HCT116 (cell line): ENCODE data around the gene SLC11A1. TPM values are rescaled to one million over a fixed set of nuclear protein-coding genes. Genes with fewer than 3 reads are reported as not detected.

Experiments used
- ATAC-seq: fragments of 200-7000 bp; cut with Tn5 transposase; 2 replicates; pipeline ENCODE4 v1.9.1; 2020; ENCODE audit warnings: mild to moderate bottlenecking, moderate library complexity
- BruUV-seq: library from RNA; stranded (reverse); fragments of 400-500 nt; replicated peaks from 2 replicates; lab custom pipeline; 2021; lab: Mats Ljungman, UMichigan
- CTCF ChIA-PET: fragments of 300-600 bp; sonication (Branson Sonifier 250); formaldehyde crosslinking; loops from one replicate; lab custom pipeline; 2021; ENCODE audit warnings: antibody characterized with exemption; lab: Charles Lee
- POLR2A ChIA-PET: fragments of 300-600, 350-600 bp; sonication (Branson Sonifier 250); formaldehyde crosslinking; loops from one replicate; lab custom pipeline; 2021; ENCODE audit warnings: antibody characterized with exemption; lab: Charles Lee
- RAD21 ChIA-PET, 2 experiments: fragments of 300-600 bp; sonication (Branson Sonifier 250); formaldehyde crosslinking; loops; one replicate each; lab custom pipeline; 2023; ENCODE audit warnings: low total read pairs in 2 of 2; ENCODE audit not compliant: uncharacterized antibody in 2 of 2, unreplicated experiment in 2 of 2, low non-redundant PET in 1 of 2; lab: Charles Lee
- DNase-seq: peaks from one replicate; pipeline ENCODE4 v3.0.0-alpha.2; 2010; ENCODE audit warnings: low read depth, low spot score
- H2AFZ ChIP-seq: fragments of 200-600 bp; shearing (Covaris generic), sonication (generic); 2 replicates; pipeline ENCODE4 v1.6.1; 2017; ENCODE audit warnings: low read depth, mixed run types, mixed read lengths, antibody characterized with exemption, low read length; ENCODE audit not compliant: poor library complexity, severe bottlenecking
- H3K27ac ChIP-seq: 2 replicates; pipeline ENCODE4 v1.5.1; 2012; ENCODE audit warnings: low read depth, low read length
- H3K27me3 ChIP-seq: fragments of 200-600 bp; sonication (generic); 2 replicates; pipeline ENCODE4 v1.6.1; 2016; ENCODE audit warnings: mixed run types, low read length, mixed read lengths; ENCODE audit not compliant: insufficient read depth
- H3K36me3 ChIP-seq, 2 experiments: fragments of 200-500 bp in 1 of 2; fragments of 200-600 bp in 1 of 2; sonication (Bioruptor generic) in 1 of 2; sonication (generic) in 1 of 2; 2 replicates each; pipeline versions ENCODE4 v1.5.1 to v1.6.1; 2014 to 2016; ENCODE audit warnings: low read length in 2 of 2, inconsistent platforms in 1 of 2, mixed read lengths in 1 of 2, mixed run types in 1 of 2; ENCODE audit not compliant: insufficient read depth in 2 of 2, control insufficient read depth in 1 of 2
- H3K4me1 ChIP-seq, 2 experiments: fragments of 200-600 bp in 1 of 2; sonication (generic) in 1 of 2; 2 replicates each; pipeline versions ENCODE4 v1.5.1 to v1.6.1; 2012 to 2017; ENCODE audit warnings: low read length in 2 of 2, inconsistent platforms in 1 of 2, mild to moderate bottlenecking in 1 of 2, mixed read lengths in 1 of 2, mixed run types in 1 of 2, moderate library complexity in 1 of 2; ENCODE audit not compliant: insufficient read depth in 2 of 2, control insufficient read depth in 1 of 2
- H3K4me2 ChIP-seq: fragments of 200-600 bp; sonication (generic); 2 replicates; pipeline ENCODE4 v1.6.1; 2017; ENCODE audit warnings: mixed run types, low read length, mixed read lengths
- H3K4me3 ChIP-seq, 2 experiments: fragments of 200-600 bp in 1 of 2; sonication (generic) in 1 of 2; replicated peaks in 1 of 2; 2 replicates each; pipeline ENCODE4 v1.5.1; 2011 to 2016; ENCODE audit warnings: low read length in 2 of 2, control low read depth in 1 of 2, low read depth in 1 of 2, mild to moderate bottlenecking in 1 of 2, mixed read lengths in 1 of 2, mixed run types in 1 of 2
- H3K79me2 ChIP-seq: fragments of 200-600 bp; sonication (generic); 2 replicates; pipeline ENCODE4 v1.6.1; 2017; ENCODE audit warnings: mild to moderate bottlenecking, mixed run types, low read length, moderate library complexity, mixed read lengths; ENCODE audit not compliant: insufficient read depth
- H3K9ac ChIP-seq: fragments of 200-600 bp; sonication (generic); 2 replicates; pipeline ENCODE4 v1.6.1; 2016; ENCODE audit warnings: low read length, mixed read lengths
- H3K9me2 ChIP-seq: fragments of 200-600 bp; sonication (generic), shearing (Covaris generic); 2 replicates; pipeline ENCODE4 v1.6.1; 2017; ENCODE audit warnings: mixed run types, mild to moderate bottlenecking, moderate library complexity; ENCODE audit not compliant: insufficient read depth
- H3K9me3 ChIP-seq, 2 experiments: fragments of 200-500 bp in 1 of 2; fragments of 200-600 bp in 1 of 2; sonication (Bioruptor generic) in 1 of 2; sonication (generic) in 1 of 2; 2 replicates each; pipeline ENCODE4 v1.6.1; 2014 to 2017; ENCODE audit warnings: low read length in 2 of 2, mixed read lengths in 2 of 2, inconsistent platforms in 1 of 2, low read depth in 1 of 2, mild to moderate bottlenecking in 1 of 2, mixed run types in 1 of 2, moderate library complexity in 1 of 2; ENCODE audit not compliant: control insufficient read depth in 1 of 2, insufficient read depth in 1 of 2
- H4K20me1 ChIP-seq: fragments of 200-600 bp; sonication (generic), shearing (Covaris generic); 2 replicates; pipeline ENCODE4 v1.6.1; 2017; ENCODE audit warnings: mixed run types, mild to moderate bottlenecking, moderate library complexity; ENCODE audit not compliant: insufficient read depth
- CBX3 ChIP-seq: IDR thresholded peaks from 2 replicates; pipeline ENCODE4 v1.6.1; 2012; ENCODE audit warnings: low read depth
- CEBPB ChIP-seq: IDR thresholded peaks from 2 replicates; pipeline ENCODE4 v1.6.1; 2012; ENCODE audit warnings: low read depth
- EGR1 ChIP-seq: IDR thresholded peaks from 2 replicates; pipeline ENCODE4 v1.6.1; 2012; ENCODE audit warnings: low read depth
- ELF1 ChIP-seq: IDR thresholded peaks from 2 replicates; pipeline ENCODE4 v1.6.1; 2012; ENCODE audit warnings: low read depth, borderline replicate concordance
- EZH2 ChIP-seq: fragments of 200-600 bp; sonication (generic); IDR thresholded peaks from 2 replicates; pipeline ENCODE4 v1.6.1; 2017; ENCODE audit warnings: antibody characterized with exemption, mixed run types
- EZH2phosphoT487 ChIP-seq: fragments of 200-600 bp; IDR thresholded peaks from 2 replicates; pipeline ENCODE4 v1.6.1; 2018; ENCODE audit warnings: antibody characterized with exemption, borderline replicate concordance
- FOSL1 ChIP-seq: IDR thresholded peaks from 2 replicates; pipeline ENCODE4 v1.6.1; 2012; ENCODE audit warnings: low read depth
- JUND ChIP-seq: IDR thresholded peaks from 2 replicates; pipeline ENCODE4 v1.6.1; 2012
- POLR2A ChIP-seq: IDR thresholded peaks from 2 replicates; pipeline ENCODE4 v1.7.0; 2011; ENCODE audit warnings: borderline replicate concordance; ENCODE audit not compliant: insufficient read depth, insufficient read length; ENCODE audit errors: extremely low read depth
- POLR2AphosphoS5 ChIP-seq: IDR thresholded peaks from 2 replicates; pipeline ENCODE4 v1.6.1; 2011; ENCODE audit warnings: mild to moderate bottlenecking, low read depth, low read length, moderate library complexity
- SP1 ChIP-seq: IDR thresholded peaks from 2 replicates; pipeline ENCODE4 v1.6.1; 2012; ENCODE audit warnings: low read depth
- SRF ChIP-seq: IDR thresholded peaks from 2 replicates; pipeline ENCODE4 v1.6.1; 2012; ENCODE audit warnings: low read depth
- TCF7L2 ChIP-seq: IDR thresholded peaks from 2 replicates; pipeline ENCODE4 v1.7.0; 2011; ENCODE audit warnings: borderline replicate concordance, inconsistent platforms; ENCODE audit not compliant: insufficient read depth, insufficient read length; ENCODE audit errors: extremely low read depth
- YY1 ChIP-seq: IDR thresholded peaks from 2 replicates; pipeline ENCODE4 v1.6.1; 2011; ENCODE audit warnings: low read length, low read depth, moderate library complexity, mild to moderate bottlenecking; ENCODE audit not compliant: insufficient replicate concordance; ENCODE audit errors: extremely low read depth
- ZFX ChIP-seq: fragments of 450-650 bp; IDR thresholded peaks from 2 replicates; pipeline ENCODE4 v1.6.1; 2017
- intact Hi-C: fragments of 100-400 bp; cut with micrococcal nuclease; formaldehyde crosslinking; loops from 2 replicates; pipeline ENCODE4 v1.10.0; 2022
- total RNA-seq: library from RNA; stranded (reverse); gene quantifications from one replicate; pipeline ENCODE4 v1.2.1, GENCODE V29; 2021; ENCODE audit not compliant: unreplicated experiment
- TF ChIP-seq, protein P1 (sequence below): IDR thresholded peaks from 2 replicates; pipeline ENCODE4 v1.6.1; 2011; ENCODE audit warnings: mild to moderate bottlenecking, low read length, moderate library complexity; ENCODE audit not compliant: insufficient replicate concordance; ENCODE audit errors: extremely low read depth
- TF ChIP-seq, protein P2 (sequence below), 3 experiments: fragments of 200-600 bp in 1 of 3; sonication (generic) in 1 of 3; IDR thresholded peaks in 2 of 3; conservative IDR thresholded peaks in 1 of 3; 2 replicates each; pipeline ENCODE4 v1.5.1; 2012 to 2017; ENCODE audit warnings: low read depth in 2 of 3, low read length in 2 of 3, antibody characterized with exemption in 1 of 3, borderline replicate concordance in 1 of 3, control low read depth in 1 of 3, mild to moderate bottlenecking in 1 of 3, mixed read lengths in 1 of 3, mixed run types in 1 of 3, moderate library complexity in 1 of 3; ENCODE audit not compliant: insufficient read depth in 1 of 3
- TF ChIP-seq, protein P3 (sequence below): IDR thresholded peaks from 2 replicates; pipeline ENCODE4 v1.6.1; 2012; ENCODE audit warnings: low read depth
- TF ChIP-seq, protein P4 (sequence below): IDR thresholded peaks from 2 replicates; pipeline ENCODE4 v1.6.1; 2012

SLC11A1 gene
- total RNA-seq, 1 experiment from 2014 or later, result 0.42 TPM

DNA sequence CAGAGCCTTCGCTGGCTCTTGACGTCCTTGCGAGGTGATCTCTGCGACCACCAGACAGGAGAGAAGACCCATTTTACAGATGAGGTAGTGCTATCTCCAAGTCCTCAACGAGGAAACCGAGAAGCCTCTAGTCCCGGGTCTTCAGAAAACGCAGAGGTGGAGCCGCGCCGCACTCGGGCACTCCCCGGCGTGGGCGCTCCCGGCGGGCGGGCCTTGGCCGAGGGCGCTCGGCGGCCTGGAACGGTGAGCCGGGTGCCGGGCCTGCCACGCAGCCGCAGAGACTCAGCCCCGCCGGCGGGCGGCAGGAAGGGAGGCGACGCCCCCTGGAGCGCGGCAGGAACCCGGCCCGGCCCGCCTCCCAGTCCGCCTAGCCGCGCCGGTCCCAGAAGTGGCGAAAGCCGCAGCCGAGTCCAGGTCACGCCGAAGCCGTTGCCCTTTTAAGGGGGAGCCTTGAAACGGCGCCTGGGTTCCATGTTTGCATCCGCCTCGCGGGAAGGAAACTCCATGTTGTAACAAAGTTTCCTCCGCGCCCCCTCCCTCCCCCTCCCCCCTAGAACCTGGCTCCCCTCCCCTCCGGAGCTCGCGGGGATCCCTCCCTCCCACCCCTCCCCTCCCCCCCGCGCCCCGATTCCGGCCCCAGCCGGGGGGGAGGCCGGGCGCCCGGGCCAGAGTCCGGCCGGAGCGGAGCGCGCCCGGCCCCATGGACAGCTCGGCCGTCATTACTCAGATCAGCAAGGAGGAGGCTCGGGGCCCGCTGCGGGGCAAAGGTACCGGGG is 17.5 kb downstream of the SLC11A1 start, which contains the start of gene CTDSP1:
Gene CTDSP1, plus strand, starts transcription at position 478 of the 776 bp plus-strand sequence. Its CDS starts 223 bp downstream, at position 701.
- Histone ChIP-seq H3K9me3 (no peaks in the 10 kb centered on the region), H3K27me3 (no peaks in the 10 kb centered on the region), H4K20me1 (no peaks in the 10 kb centered on the region), H2AFZ (no peak within 1 kb of the TSS), H3K9ac (peak within 1 kb of the TSS; percentile 96), H3K27ac (peak within 1 kb of the TSS; percentile 99), H3K36me3 (peaks cover 17% of the 10 kb centered on the region in 2 experiments), H3K4me1 (peaks cover 23 to 52% of the 10 kb centered on the region in 2 experiments), H3K4me3 (peak within 1 kb of the TSS; percentile 63 to 85), H3K9me2 (no peaks in the 10 kb centered on the region), H3K4me2 (peak within 1 kb of the TSS; percentile 90), H3K79me2 (peaks cover 38% of the 10 kb centered on the region)
- peak; percentile 88 for DNase-seq
- peak; percentile 31 for ATAC-seq
- no TSS peak for BruUV-seq
- CTCF ChIA-PET, result interaction anchor here (0.6 kb wide), 1 partner anchor 127 kb away, joined by 4 read pairs; no protein-coding TSS in a partner anchor
- POLR2A ChIA-PET, result no interaction called here
- intact Hi-C loops, result loop anchor here (1.0 to 2.0 kb wide), 2 partner anchors 98 to 169 kb away; partner anchors contain the start of genes CNOT9 and USP37
- RAD21 ChIA-PET, result interaction anchor here in 1 of 2 experiments (0.6 kb wide), 1 partner anchor 113 kb away, joined by 3 read pairs; no protein-coding TSS in a partner anchor
- TF ChIP-seq, protein P1, sequence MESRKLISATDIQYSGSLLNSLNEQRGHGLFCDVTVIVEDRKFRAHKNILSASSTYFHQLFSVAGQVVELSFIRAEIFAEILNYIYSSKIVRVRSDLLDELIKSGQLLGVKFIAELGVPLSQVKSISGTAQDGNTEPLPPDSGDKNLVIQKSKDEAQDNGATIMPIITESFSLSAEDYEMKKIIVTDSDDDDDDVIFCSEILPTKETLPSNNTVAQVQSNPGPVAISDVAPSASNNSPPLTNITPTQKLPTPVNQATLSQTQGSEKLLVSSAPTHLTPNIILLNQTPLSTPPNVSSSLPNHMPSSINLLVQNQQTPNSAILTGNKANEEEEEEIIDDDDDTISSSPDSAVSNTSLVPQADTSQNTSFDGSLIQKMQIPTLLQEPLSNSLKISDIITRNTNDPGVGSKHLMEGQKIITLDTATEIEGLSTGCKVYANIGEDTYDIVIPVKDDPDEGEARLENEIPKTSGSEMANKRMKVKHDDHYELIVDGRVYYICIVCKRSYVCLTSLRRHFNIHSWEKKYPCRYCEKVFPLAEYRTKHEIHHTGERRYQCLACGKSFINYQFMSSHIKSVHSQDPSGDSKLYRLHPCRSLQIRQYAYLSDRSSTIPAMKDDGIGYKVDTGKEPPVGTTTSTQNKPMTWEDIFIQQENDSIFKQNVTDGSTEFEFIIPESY, result no peak
- TF ChIP-seq POLR2AphosphoS5, result peak; percentile 68
- no peak for TF ChIP-seq SRF
- TF ChIP-seq EGR1, result no peak
- no peak for TF ChIP-seq CEBPB
- peak; percentile 88 for TF ChIP-seq YY1
- no peak for TF ChIP-seq CBX3
- TF ChIP-seq SP1, result no peak
- TF ChIP-seq, protein P2, sequence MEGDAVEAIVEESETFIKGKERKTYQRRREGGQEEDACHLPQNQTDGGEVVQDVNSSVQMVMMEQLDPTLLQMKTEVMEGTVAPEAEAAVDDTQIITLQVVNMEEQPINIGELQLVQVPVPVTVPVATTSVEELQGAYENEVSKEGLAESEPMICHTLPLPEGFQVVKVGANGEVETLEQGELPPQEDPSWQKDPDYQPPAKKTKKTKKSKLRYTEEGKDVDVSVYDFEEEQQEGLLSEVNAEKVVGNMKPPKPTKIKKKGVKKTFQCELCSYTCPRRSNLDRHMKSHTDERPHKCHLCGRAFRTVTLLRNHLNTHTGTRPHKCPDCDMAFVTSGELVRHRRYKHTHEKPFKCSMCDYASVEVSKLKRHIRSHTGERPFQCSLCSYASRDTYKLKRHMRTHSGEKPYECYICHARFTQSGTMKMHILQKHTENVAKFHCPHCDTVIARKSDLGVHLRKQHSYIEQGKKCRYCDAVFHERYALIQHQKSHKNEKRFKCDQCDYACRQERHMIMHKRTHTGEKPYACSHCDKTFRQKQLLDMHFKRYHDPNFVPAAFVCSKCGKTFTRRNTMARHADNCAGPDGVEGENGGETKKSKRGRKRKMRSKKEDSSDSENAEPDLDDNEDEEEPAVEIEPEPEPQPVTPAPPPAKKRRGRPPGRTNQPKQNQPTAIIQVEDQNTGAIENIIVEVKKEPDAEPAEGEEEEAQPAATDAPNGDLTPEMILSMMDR (IDR thresholded peaks at IDR 0.05 in 2 of 3, conservative IDR thresholded peaks at IDR 0.05 in 1 of 3; ENCODE audit: borderline replicate concordance in 1 of 3, insufficient read depth in 1 of 3, low read depth in 2 of 3, low read length in 2 of 3), result no peak
- TF ChIP-seq FOSL1, result no peak
- no peak for TF ChIP-seq EZH2
- TF ChIP-seq, protein P3, sequence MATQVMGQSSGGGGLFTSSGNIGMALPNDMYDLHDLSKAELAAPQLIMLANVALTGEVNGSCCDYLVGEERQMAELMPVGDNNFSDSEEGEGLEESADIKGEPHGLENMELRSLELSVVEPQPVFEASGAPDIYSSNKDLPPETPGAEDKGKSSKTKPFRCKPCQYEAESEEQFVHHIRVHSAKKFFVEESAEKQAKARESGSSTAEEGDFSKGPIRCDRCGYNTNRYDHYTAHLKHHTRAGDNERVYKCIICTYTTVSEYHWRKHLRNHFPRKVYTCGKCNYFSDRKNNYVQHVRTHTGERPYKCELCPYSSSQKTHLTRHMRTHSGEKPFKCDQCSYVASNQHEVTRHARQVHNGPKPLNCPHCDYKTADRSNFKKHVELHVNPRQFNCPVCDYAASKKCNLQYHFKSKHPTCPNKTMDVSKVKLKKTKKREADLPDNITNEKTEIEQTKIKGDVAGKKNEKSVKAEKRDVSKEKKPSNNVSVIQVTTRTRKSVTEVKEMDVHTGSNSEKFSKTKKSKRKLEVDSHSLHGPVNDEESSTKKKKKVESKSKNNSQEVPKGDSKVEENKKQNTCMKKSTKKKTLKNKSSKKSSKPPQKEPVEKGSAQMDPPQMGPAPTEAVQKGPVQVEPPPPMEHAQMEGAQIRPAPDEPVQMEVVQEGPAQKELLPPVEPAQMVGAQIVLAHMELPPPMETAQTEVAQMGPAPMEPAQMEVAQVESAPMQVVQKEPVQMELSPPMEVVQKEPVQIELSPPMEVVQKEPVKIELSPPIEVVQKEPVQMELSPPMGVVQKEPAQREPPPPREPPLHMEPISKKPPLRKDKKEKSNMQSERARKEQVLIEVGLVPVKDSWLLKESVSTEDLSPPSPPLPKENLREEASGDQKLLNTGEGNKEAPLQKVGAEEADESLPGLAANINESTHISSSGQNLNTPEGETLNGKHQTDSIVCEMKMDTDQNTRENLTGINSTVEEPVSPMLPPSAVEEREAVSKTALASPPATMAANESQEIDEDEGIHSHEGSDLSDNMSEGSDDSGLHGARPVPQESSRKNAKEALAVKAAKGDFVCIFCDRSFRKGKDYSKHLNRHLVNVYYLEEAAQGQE, result no peak
- TF ChIP-seq TCF7L2, result peak; percentile 52
- no peak for TF ChIP-seq ELF1
- TF ChIP-seq, protein P4, sequence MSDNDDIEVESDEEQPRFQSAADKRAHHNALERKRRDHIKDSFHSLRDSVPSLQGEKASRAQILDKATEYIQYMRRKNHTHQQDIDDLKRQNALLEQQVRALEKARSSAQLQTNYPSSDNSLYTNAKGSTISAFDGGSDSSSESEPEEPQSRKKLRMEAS, result no peak
- no peak for TF ChIP-seq EZH2phosphoT487
- TF ChIP-seq JUND, result no peak
- peak; percentile 1 for TF ChIP-seq ZFX
- TF ChIP-seq POLR2A, result peak; percentile 65
